WTC11 (cell line): Measurements from ENCODE around the gene PLPPR1. TPM values are rescaled to one million over a fixed set of nuclear protein-coding genes. Genes with fewer than 3 reads are reported as not detected.

Experiments
- ATAC-seq: fragments of 200-7000 bp; cut with Tn5 transposase; 2 replicates; pipeline ENCODE4 v1.10.0; 2021; ENCODE audit warnings: mild to moderate bottlenecking, moderate library complexity
- CTCF ChIA-PET: fragments of 300-600 bp; sonication (Branson Sonifier 250); formaldehyde crosslinking; loops from one replicate; lab custom pipeline; 2021; ENCODE audit warnings: antibody characterized with exemption; lab: Charles Lee
- POLR2A ChIA-PET: fragments of 350-600 bp; sonication (Branson Sonifier 250); formaldehyde crosslinking; loops from one replicate; lab custom pipeline; 2021; ENCODE audit warnings: antibody characterized with exemption; lab: Charles Lee
- DNase-seq: peaks from one replicate; pipeline ENCODE4 v3.0.0; 2021; ENCODE audit warnings: low spot score
- H3K27ac Mint-ChIP-seq: 2 replicates; pipeline ENCODE4 v1.8.0; 2021; ENCODE audit warnings: mixed read lengths
- H3K27me3 Mint-ChIP-seq: 2 replicates; pipeline ENCODE4 v1.8.0; 2021; ENCODE audit warnings: low read depth, mild to moderate bottlenecking, moderate library complexity, mixed read lengths
- H3K36me3 Mint-ChIP-seq: 2 replicates; pipeline ENCODE4 v1.8.0; 2021; ENCODE audit warnings: mixed read lengths
- H3K4me1 Mint-ChIP-seq: 2 replicates; pipeline ENCODE4 v1.8.0; 2022; ENCODE audit warnings: mixed read lengths
- H3K4me3 Mint-ChIP-seq: 2 replicates; pipeline ENCODE4 v1.8.0; 2021; ENCODE audit warnings: mild to moderate bottlenecking, moderate library complexity, mixed read lengths
- H3K9me3 Mint-ChIP-seq: 2 replicates; pipeline ENCODE4 v1.8.0; 2021; ENCODE audit warnings: mixed read lengths
- FOXK1 ChIP-seq: sonication (generic); formaldehyde crosslinking; IDR thresholded peaks from 2 replicates; pipeline ENCODE4 v1.8.0; 2022; ENCODE audit warnings: mild to moderate bottlenecking, moderate library complexity, missing genetic modification reagents
- NFE2L1 ChIP-seq: sonication (generic); formaldehyde crosslinking; IDR thresholded peaks from 2 replicates; pipeline ENCODE4 v1.8.1; 2023; ENCODE audit warnings: missing genetic modification reagents
- PRRX2 ChIP-seq: fragments of 250-450 bp; sonication (Bioruptor Pico); IDR thresholded peaks from 2 replicates; pipeline ENCODE4 v1.8.0; 2021; ENCODE audit warnings: mild to moderate bottlenecking
- TP53 ChIP-seq: sonication (generic); formaldehyde crosslinking; IDR thresholded peaks from 2 replicates; pipeline ENCODE4 v1.8.1; 2023; ENCODE audit warnings: mild to moderate bottlenecking, missing genetic modification reagents
- ZNF219 ChIP-seq: sonication (generic); formaldehyde crosslinking; IDR thresholded peaks from 2 replicates; pipeline ENCODE4 v1.8.0; 2023; ENCODE audit warnings: missing genetic modification reagents, mild to moderate bottlenecking, borderline replicate concordance
- ZNF416 ChIP-seq: fragments of 250-450 bp; sonication (Bioruptor Pico); IDR thresholded peaks from 2 replicates; pipeline ENCODE4 v1.9.0; 2021; ENCODE audit warnings: mild to moderate bottlenecking, inconsistent platforms
- total RNA-seq: library from RNA; stranded (reverse); gene quantifications from 3 replicates; pipeline ENCODE4 v1.2.3, GENCODE V29; 2021
- TF ChIP-seq, protein P1 (sequence below): sonication (generic); formaldehyde crosslinking; conservative IDR thresholded peaks from 2 replicates; pipeline ENCODE4 v1.8.1; 2023; ENCODE audit warnings: mild to moderate bottlenecking, low read depth, missing genetic modification reagents, moderate library complexity
- TF ChIP-seq, protein P2 (sequence below): fragments of 250-450 bp; sonication (Bioruptor Pico); IDR thresholded peaks from 2 replicates; pipeline ENCODE4 v1.9.0; 2021; ENCODE audit warnings: mild to moderate bottlenecking, borderline replicate concordance
- TF ChIP-seq, protein P3 (sequence below): fragments of 200-600 bp; IDR thresholded peaks from 2 replicates; pipeline ENCODE4 v1.8.0; 2022; ENCODE audit warnings: antibody characterized with exemption
- TF ChIP-seq, protein P4 (sequence below): sonication (generic); formaldehyde crosslinking; IDR thresholded peaks from 2 replicates; pipeline ENCODE4 v1.8.0; 2023; ENCODE audit warnings: mild to moderate bottlenecking, missing genetic modification reagents
- TF ChIP-seq, protein P5 (sequence below): sonication (generic); formaldehyde crosslinking; IDR thresholded peaks from 2 replicates; pipeline ENCODE4 v1.8.1; 2022; ENCODE audit warnings: low read depth, mild to moderate bottlenecking, moderate library complexity, missing genetic modification reagents, borderline replicate concordance

Gene PLPPR1
- total RNA-seq, 1 experiment from 2014 or later = 1.5 TPM

GRCh38 chr9:101333926-101334702, 305.6 kb downstream of the PLPPR1 start (continued):
- TF ChIP-seq, protein P1, sequence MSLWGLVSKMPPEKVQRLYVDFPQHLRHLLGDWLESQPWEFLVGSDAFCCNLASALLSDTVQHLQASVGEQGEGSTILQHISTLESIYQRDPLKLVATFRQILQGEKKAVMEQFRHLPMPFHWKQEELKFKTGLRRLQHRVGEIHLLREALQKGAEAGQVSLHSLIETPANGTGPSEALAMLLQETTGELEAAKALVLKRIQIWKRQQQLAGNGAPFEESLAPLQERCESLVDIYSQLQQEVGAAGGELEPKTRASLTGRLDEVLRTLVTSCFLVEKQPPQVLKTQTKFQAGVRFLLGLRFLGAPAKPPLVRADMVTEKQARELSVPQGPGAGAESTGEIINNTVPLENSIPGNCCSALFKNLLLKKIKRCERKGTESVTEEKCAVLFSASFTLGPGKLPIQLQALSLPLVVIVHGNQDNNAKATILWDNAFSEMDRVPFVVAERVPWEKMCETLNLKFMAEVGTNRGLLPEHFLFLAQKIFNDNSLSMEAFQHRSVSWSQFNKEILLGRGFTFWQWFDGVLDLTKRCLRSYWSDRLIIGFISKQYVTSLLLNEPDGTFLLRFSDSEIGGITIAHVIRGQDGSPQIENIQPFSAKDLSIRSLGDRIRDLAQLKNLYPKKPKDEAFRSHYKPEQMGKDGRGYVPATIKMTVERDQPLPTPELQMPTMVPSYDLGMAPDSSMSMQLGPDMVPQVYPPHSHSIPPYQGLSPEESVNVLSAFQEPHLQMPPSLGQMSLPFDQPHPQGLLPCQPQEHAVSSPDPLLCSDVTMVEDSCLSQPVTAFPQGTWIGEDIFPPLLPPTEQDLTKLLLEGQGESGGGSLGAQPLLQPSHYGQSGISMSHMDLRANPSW (CRISPR knock-in tag) = no peak
- TF ChIP-seq, protein P2, sequence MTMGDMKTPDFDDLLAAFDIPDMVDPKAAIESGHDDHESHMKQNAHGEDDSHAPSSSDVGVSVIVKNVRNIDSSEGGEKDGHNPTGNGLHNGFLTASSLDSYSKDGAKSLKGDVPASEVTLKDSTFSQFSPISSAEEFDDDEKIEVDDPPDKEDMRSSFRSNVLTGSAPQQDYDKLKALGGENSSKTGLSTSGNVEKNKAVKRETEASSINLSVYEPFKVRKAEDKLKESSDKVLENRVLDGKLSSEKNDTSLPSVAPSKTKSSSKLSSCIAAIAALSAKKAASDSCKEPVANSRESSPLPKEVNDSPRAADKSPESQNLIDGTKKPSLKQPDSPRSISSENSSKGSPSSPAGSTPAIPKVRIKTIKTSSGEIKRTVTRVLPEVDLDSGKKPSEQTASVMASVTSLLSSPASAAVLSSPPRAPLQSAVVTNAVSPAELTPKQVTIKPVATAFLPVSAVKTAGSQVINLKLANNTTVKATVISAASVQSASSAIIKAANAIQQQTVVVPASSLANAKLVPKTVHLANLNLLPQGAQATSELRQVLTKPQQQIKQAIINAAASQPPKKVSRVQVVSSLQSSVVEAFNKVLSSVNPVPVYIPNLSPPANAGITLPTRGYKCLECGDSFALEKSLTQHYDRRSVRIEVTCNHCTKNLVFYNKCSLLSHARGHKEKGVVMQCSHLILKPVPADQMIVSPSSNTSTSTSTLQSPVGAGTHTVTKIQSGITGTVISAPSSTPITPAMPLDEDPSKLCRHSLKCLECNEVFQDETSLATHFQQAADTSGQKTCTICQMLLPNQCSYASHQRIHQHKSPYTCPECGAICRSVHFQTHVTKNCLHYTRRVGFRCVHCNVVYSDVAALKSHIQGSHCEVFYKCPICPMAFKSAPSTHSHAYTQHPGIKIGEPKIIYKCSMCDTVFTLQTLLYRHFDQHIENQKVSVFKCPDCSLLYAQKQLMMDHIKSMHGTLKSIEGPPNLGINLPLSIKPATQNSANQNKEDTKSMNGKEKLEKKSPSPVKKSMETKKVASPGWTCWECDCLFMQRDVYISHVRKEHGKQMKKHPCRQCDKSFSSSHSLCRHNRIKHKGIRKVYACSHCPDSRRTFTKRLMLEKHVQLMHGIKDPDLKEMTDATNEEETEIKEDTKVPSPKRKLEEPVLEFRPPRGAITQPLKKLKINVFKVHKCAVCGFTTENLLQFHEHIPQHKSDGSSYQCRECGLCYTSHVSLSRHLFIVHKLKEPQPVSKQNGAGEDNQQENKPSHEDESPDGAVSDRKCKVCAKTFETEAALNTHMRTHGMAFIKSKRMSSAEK (CRISPR knock-in tag) = no peak
- TF ChIP-seq, protein P3, sequence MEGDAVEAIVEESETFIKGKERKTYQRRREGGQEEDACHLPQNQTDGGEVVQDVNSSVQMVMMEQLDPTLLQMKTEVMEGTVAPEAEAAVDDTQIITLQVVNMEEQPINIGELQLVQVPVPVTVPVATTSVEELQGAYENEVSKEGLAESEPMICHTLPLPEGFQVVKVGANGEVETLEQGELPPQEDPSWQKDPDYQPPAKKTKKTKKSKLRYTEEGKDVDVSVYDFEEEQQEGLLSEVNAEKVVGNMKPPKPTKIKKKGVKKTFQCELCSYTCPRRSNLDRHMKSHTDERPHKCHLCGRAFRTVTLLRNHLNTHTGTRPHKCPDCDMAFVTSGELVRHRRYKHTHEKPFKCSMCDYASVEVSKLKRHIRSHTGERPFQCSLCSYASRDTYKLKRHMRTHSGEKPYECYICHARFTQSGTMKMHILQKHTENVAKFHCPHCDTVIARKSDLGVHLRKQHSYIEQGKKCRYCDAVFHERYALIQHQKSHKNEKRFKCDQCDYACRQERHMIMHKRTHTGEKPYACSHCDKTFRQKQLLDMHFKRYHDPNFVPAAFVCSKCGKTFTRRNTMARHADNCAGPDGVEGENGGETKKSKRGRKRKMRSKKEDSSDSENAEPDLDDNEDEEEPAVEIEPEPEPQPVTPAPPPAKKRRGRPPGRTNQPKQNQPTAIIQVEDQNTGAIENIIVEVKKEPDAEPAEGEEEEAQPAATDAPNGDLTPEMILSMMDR = no peak
- TF ChIP-seq ZNF416 (CRISPR knock-in tag) (no peak), TP53 (CRISPR knock-in tag) (no peak), FOXK1 (no peak)
- TF ChIP-seq, protein P4, sequence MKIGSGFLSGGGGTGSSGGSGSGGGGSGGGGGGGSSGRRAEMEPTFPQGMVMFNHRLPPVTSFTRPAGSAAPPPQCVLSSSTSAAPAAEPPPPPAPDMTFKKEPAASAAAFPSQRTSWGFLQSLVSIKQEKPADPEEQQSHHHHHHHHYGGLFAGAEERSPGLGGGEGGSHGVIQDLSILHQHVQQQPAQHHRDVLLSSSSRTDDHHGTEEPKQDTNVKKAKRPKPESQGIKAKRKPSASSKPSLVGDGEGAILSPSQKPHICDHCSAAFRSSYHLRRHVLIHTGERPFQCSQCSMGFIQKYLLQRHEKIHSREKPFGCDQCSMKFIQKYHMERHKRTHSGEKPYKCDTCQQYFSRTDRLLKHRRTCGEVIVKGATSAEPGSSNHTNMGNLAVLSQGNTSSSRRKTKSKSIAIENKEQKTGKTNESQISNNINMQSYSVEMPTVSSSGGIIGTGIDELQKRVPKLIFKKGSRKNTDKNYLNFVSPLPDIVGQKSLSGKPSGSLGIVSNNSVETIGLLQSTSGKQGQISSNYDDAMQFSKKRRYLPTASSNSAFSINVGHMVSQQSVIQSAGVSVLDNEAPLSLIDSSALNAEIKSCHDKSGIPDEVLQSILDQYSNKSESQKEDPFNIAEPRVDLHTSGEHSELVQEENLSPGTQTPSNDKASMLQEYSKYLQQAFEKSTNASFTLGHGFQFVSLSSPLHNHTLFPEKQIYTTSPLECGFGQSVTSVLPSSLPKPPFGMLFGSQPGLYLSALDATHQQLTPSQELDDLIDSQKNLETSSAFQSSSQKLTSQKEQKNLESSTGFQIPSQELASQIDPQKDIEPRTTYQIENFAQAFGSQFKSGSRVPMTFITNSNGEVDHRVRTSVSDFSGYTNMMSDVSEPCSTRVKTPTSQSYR = no peak
- TF ChIP-seq, all 79 proteins: peak for 0

- ATAC-seq (no peak), DNase-seq (no peak)
- Mint-ChIP-seq H3K4me1 (peaks cover 6% of the 10 kb centered on the region), H3K27ac (no peak overlapping the region), H3K36me3 (no peaks in the 10 kb centered on the region), H3K9me3 (peaks cover 4% of the 10 kb centered on the region; the same call in 1 of the 2 replicates), H3K4me3 (no peak overlapping the region), H3K27me3 (no peaks in the 10 kb centered on the region)
- ChIA-PET POLR2A (no interaction called here), CTCF (interaction anchor here (1.6 kb wide), 1 partner anchor 24 kb away, joined by 4 read pairs; no protein-coding TSS in a partner anchor)
- TF ChIP-seq ZNF219 (CRISPR knock-in tag) (no peak), TP53 (CRISPR knock-in tag) (no peak), PRRX2 (no peak), NFE2L1 (CRISPR knock-in tag) (no peak)
- TF ChIP-seq, protein P5, sequence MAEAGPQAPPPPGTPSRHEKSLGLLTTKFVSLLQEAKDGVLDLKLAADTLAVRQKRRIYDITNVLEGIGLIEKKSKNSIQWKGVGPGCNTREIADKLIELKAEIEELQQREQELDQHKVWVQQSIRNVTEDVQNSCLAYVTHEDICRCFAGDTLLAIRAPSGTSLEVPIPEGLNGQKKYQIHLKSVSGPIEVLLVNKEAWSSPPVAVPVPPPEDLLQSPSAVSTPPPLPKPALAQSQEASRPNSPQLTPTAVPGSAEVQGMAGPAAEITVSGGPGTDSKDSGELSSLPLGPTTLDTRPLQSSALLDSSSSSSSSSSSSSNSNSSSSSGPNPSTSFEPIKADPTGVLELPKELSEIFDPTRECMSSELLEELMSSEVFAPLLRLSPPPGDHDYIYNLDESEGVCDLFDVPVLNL (CRISPR knock-in tag) = no peak
These were observed 307.6 kb downstream of the PLPPR1 start for GRCh38 chr9:101336091-101336490.
